GM06990 (cell line): Measurements from ENCODE around the gene DBH.

Source experiments
- DNase-seq: peaks from one replicate; pipeline ENCODE4 v3.0.0-alpha.2; 2011; ENCODE audit not compliant: insufficient read length; ENCODE audit errors: extremely low read depth
- H3K27me3 ChIP-seq: replicated peaks from 2 replicates; pipeline ENCODE4 v1.6.0; 2011; ENCODE audit warnings: low read length; ENCODE audit not compliant: control insufficient read depth, insufficient read depth
- H3K36me3 ChIP-seq: 2 replicates; pipeline ENCODE4 v1.5.1; 2011; ENCODE audit warnings: low read length; ENCODE audit not compliant: control insufficient read depth, insufficient read depth
- H3K4me3 ChIP-seq: replicated peaks from 2 replicates; pipeline ENCODE4 v1.5.1; 2011; ENCODE audit warnings: low read depth, mild to moderate bottlenecking, control low read depth, low read length
- CTCF ChIP-seq: IDR thresholded peaks from 2 replicates; pipeline ENCODE4 v1.5.1; 2011; ENCODE audit warnings: low read length, control low read depth, mild to moderate bottlenecking, inconsistent platforms; ENCODE audit not compliant: insufficient read depth, poor library complexity, severe bottlenecking

The DBH gene

GRCh38 chr9:133654736-133655657, 18.8 kb downstream of the DBH start:
- Histone ChIP-seq H3K4me3 (no peak overlapping the region), H3K27me3 (no peaks in the 10 kb centered on the region; the same call in 1 of the 2 replicates), H3K36me3 (no peaks in the 10 kb centered on the region)
- DNase-seq: no peak
- TF ChIP-seq CTCF: no peak

GRCh38 chr9:133655701-133656100, 19.5 kb downstream of the DBH start:
- TF ChIP-seq CTCF: no peak
- no peaks in the 10 kb centered on the region; the same call in 1 of the 2 replicates for H3K27me3 ChIP-seq

GRCh38 chr9:133656211-133657119, 20.3 kb downstream of the DBH start:
- H3K27me3 ChIP-seq: no peaks in the 10 kb centered on the region; the same call in 1 of the 2 replicates
- no peak for DNase-seq
- TF ChIP-seq CTCF: no peak
- H3K4me3 ChIP-seq: no peak overlapping the region
- H3K36me3 ChIP-seq: no peaks in the 10 kb centered on the region

More at GRCh38 chr9:133655701-133656100, 19.5 kb downstream of the DBH start:
- Histone ChIP-seq H3K36me3 (no peaks in the 10 kb centered on the region), H3K4me3 (no peak overlapping the region)
- no peak for DNase-seq

- no peak for DNase-seq
- no peaks in the 10 kb centered on the region; the same call in 1 of the 2 replicates for H3K27me3 ChIP-seq
- H3K4me3 ChIP-seq: no peak overlapping the region
- no peak for TF ChIP-seq CTCF
- H3K36me3 ChIP-seq: no peaks in the 10 kb centered on the region
Measured at GRCh38 chr9:133657120-133657661, 21.0 kb downstream of the DBH start.

GRCh38 chr9:133658442-133659431, 22.6 kb downstream of the DBH start:
- no peak for TF ChIP-seq CTCF
- no peaks in the 10 kb centered on the region for H3K36me3 ChIP-seq
- DNase-seq: no peak
- no peak overlapping the region for H3K4me3 ChIP-seq
- no peaks in the 10 kb centered on the region; the same call in 1 of the 2 replicates for H3K27me3 ChIP-seq
